Smooth muscle cell (in vitro differentiated cells): ENCODE data around the gene NTM. TPM values are rescaled to one million over a fixed set of nuclear protein-coding genes. Genes with fewer than 3 reads are reported as not detected.

Experiments
- DNase-seq: peaks from one replicate; lab custom pipeline; 2025; ENCODE audit not compliant: unreplicated experiment; lab: John Stamatoyannopoulos, UW
- H2AFZ ChIP-seq: fragments of 200-600 bp; sonication (generic); 2 replicates; pipeline ENCODE4 v1.6.0; 2016; ENCODE audit warnings: antibody characterized with exemption, low read depth, mild to moderate bottlenecking
- H3F3A ChIP-seq: fragments of 200-600 bp; sonication (generic); 2 replicates; pipeline ENCODE4 v1.6.0; 2017; ENCODE audit warnings: antibody characterized with exemption, low read depth
- H3K27ac ChIP-seq: fragments of 200-600 bp; sonication (generic); 2 replicates; pipeline ENCODE4 v1.5.1; 2016; ENCODE audit warnings: low read depth, mild to moderate bottlenecking
- H3K27me3 ChIP-seq: fragments of 200-600 bp; sonication (generic); 2 replicates; pipeline ENCODE4 v1.6.1; 2016; ENCODE audit warnings: low read depth, mild to moderate bottlenecking
- H3K36me3 ChIP-seq: fragments of 200-600 bp; sonication (generic); 2 replicates; pipeline ENCODE4 v1.5.1; 2016; ENCODE audit warnings: low read depth
- H3K4me1 ChIP-seq: fragments of 200-600 bp; sonication (generic); 2 replicates; pipeline ENCODE4 v1.5.1; 2016; ENCODE audit warnings: low read depth
- H3K4me2 ChIP-seq: fragments of 200-600 bp; sonication (generic); 2 replicates; pipeline ENCODE4 v1.6.0; 2016; ENCODE audit warnings: mild to moderate bottlenecking
- H3K4me3 ChIP-seq: fragments of 200-600 bp; sonication (generic); 2 replicates; pipeline ENCODE4 v1.5.1; 2016; ENCODE audit warnings: mild to moderate bottlenecking
- H3K79me2 ChIP-seq: fragments of 200-600 bp; sonication (generic); 2 replicates; pipeline ENCODE4 v1.6.0; 2016; ENCODE audit warnings: low read depth, mild to moderate bottlenecking
- H3K9ac ChIP-seq: fragments of 200-600 bp; sonication (generic); 2 replicates; pipeline ENCODE4 v1.6.0; 2016; ENCODE audit warnings: low read depth
- H3K9me3 ChIP-seq: fragments of 200-600 bp; sonication (generic); replicated peaks from 2 replicates; pipeline ENCODE4 v1.5.1; 2016; ENCODE audit warnings: low read depth
- H4K20me1 ChIP-seq: fragments of 200-600 bp; sonication (generic); 2 replicates; pipeline ENCODE4 v1.6.0; 2016; ENCODE audit warnings: low read depth
- CTCF ChIP-seq: fragments of 200-600 bp; sonication (generic); IDR thresholded peaks from 2 replicates; pipeline ENCODE4 v1.5.1; 2017; ENCODE audit warnings: borderline replicate concordance, mild to moderate bottlenecking, antibody characterized with exemption; ENCODE audit not compliant: insufficient read depth, poor library complexity, severe bottlenecking
- WGBS: methylation state at CpG from one replicate; pipeline ENCODE4 v1.1.7; 2016; ENCODE audit warnings: low lambda C conversion rate; 5-methylcytosine and 5-hydroxymethylcytosine counted together
- polyA plus RNA-seq: library from polyadenylated mRNA; unstranded; fragments of >200 nt; fragmentation: Nextera tagmentation; extraction: Ambion mirVana; gene quantifications from 2 replicates; pipeline ENCODE4 v1.2.1, GENCODE V29; 2016
- total RNA-seq: library from RNA; depleted of rRNA; stranded (reverse); fragments of >200 nt; gene quantifications from 2 replicates; pipeline ENCODE4 v1.2.3, GENCODE V29; 2014

The NTM gene
- total and polyA plus RNA-seq, 2 experiments from 2014 or later = 68.9 to 123 TPM

DNA sequence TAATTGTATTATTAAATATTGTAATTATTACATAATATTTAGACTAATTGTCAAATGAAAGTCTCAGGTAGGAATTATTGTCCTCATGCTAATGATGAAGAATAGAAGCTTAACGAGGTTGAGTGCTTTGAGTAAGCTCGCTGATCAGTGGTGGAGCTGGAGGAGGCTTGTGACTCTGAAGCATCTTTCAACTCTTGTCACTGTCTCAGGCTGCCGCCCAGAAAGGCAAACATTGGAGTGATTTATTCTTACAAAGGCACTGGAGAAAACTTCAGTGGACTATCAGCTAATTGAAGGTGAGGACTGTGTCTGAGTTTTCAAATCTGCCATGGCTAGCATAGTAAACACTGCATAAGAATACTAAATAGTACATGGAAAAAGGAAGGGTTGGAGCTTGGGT, 595.1 kb downstream of the NTM start:
- no peak for DNase-seq
- H3K79me2 ChIP-seq = no peaks in the 10 kb centered on the region
- no peaks in the 10 kb centered on the region for H3K36me3 ChIP-seq
- no peak overlapping the region for H3K27ac ChIP-seq
- peaks cover 16% of the 10 kb centered on the region for H3K27me3 ChIP-seq
- H4K20me1 ChIP-seq = no peaks in the 10 kb centered on the region
- no peaks in the 10 kb centered on the region for H3K4me1 ChIP-seq
- no peaks in the 10 kb centered on the region for H3K9me3 ChIP-seq
- H3F3A ChIP-seq = no peaks in the 10 kb centered on the region
- no peak overlapping the region for H2AFZ ChIP-seq
- no peak overlapping the region for H3K9ac ChIP-seq
- 88% methylated on average over 3 of the region's 3 CpGs for WGBS
- no peak overlapping the region for H3K4me2 ChIP-seq
- no peak for TF ChIP-seq CTCF
- H3K4me3 ChIP-seq = no peak overlapping the region

DNA sequence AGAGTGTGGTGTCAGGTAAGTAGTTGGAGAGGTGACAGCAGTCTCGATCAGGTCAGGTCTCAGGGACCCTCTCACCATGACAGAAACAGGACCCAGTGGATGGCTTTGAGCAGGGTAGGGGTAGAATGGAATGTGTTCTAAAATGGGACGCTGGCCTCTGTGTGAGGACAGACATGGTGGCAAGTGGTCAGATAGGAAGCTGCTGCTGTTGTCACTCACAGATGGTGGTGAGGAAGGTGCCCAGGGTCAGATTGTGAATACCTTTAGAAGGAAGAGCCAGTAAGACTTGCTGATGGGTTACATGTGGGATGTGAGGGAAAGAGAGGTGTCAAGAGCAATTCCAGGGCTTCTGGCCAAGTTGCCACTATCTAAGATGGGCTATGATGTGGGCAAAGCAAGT, 596.3 kb downstream of the NTM start:
- H3K9ac ChIP-seq = no peak overlapping the region
- no peaks in the 10 kb centered on the region for H3K36me3 ChIP-seq
- no peak overlapping the region for H3K4me3 ChIP-seq
- 97% methylated on average over 2 of the region's 2 CpGs for WGBS
- no peak for TF ChIP-seq CTCF
- H3F3A ChIP-seq = no peaks in the 10 kb centered on the region
- H3K79me2 ChIP-seq = no peaks in the 10 kb centered on the region
- no peak for DNase-seq
- no peaks in the 10 kb centered on the region for H3K9me3 ChIP-seq
- no peak overlapping the region for H3K27ac ChIP-seq
- peaks cover 12% of the 10 kb centered on the region for H3K27me3 ChIP-seq
- H2AFZ ChIP-seq = no peak overlapping the region
- H3K4me2 ChIP-seq = no peak overlapping the region
- no peaks in the 10 kb centered on the region for H3K4me1 ChIP-seq
- no peaks in the 10 kb centered on the region for H4K20me1 ChIP-seq

- Histone ChIP-seq H3K4me3 (no peak overlapping the region), H2AFZ (no peak overlapping the region), H3K9ac (no peak overlapping the region), H4K20me1 (no peaks in the 10 kb centered on the region), H3K27me3 (peaks cover 8% of the 10 kb centered on the region), H3K36me3 (no peaks in the 10 kb centered on the region), H3K4me1 (peaks cover 5% of the 10 kb centered on the region), H3K9me3 (no peaks in the 10 kb centered on the region), H3K79me2 (no peaks in the 10 kb centered on the region), H3K27ac (no peak overlapping the region), H3F3A (no peaks in the 10 kb centered on the region), H3K4me2 (no peak overlapping the region)
- TF ChIP-seq CTCF = no peak
- 95% methylated on average over 2 of the region's 2 CpGs for WGBS
- DNase-seq = no peak
These were observed 598.8 kb downstream of the NTM start for GRCh38 chr11:131969261-131969660.

GRCh38 chr11:131973061-131973460, 602.6 kb downstream of the NTM start:
- Histone ChIP-seq H3K9me3 (no peaks in the 10 kb centered on the region), H3K27me3 (peaks cover 4% of the 10 kb centered on the region), H3K9ac (no peak overlapping the region), H3K36me3 (no peaks in the 10 kb centered on the region), H3K79me2 (no peaks in the 10 kb centered on the region), H3K4me1 (peaks cover 25% of the 10 kb centered on the region), H3F3A (no peaks in the 10 kb centered on the region), H4K20me1 (no peaks in the 10 kb centered on the region), H3K4me3 (no peak overlapping the region), H2AFZ (no peak overlapping the region), H3K27ac (no peak overlapping the region), H3K4me2 (no peak overlapping the region)
- DNase-seq = no peak
- WGBS = 96% methylated on average over 2 of the region's 2 CpGs
- TF ChIP-seq CTCF = no peak
